Neural progenitor cell (in vitro differentiated cells): Measurements from ENCODE around the gene NUBP2. TPM values are rescaled to one million over a fixed set of nuclear protein-coding genes. Genes with fewer than 3 reads are reported as not detected.

Experiments
- DNase-seq: peaks from one replicate; pipeline ENCODE4 v3.0.0-alpha.2; 2016; ENCODE audit warnings: low spot score
- H2AFZ ChIP-seq: fragments of 200-600 bp; sonication (generic); replicated peaks from 2 replicates; pipeline ENCODE4 v1.6.1; 2016; ENCODE audit warnings: antibody characterized with exemption
- H3F3A ChIP-seq: fragments of 200-600 bp; sonication (generic); 2 replicates; pipeline ENCODE4 v1.6.1; 2016; ENCODE audit warnings: antibody characterized with exemption, low read depth
- H3K27ac ChIP-seq: fragments of 200-600 bp; sonication (generic); 2 replicates; pipeline ENCODE4 v1.5.1; 2016; ENCODE audit warnings: mild to moderate bottlenecking
- H3K27me3 ChIP-seq: fragments of 200-600 bp; sonication (generic); 2 replicates; pipeline ENCODE4 v1.6.1; 2016; ENCODE audit warnings: mild to moderate bottlenecking, moderate library complexity
- H3K36me3 ChIP-seq: fragments of 200-600 bp; sonication (generic); 2 replicates; pipeline ENCODE4 v1.5.1; 2016
- H3K4me1 ChIP-seq: fragments of 200-600 bp; sonication (generic); 2 replicates; pipeline ENCODE4 v1.6.1; 2016; ENCODE audit warnings: mixed run types
- H3K4me2 ChIP-seq: fragments of 200-600 bp; sonication (generic); 2 replicates; pipeline ENCODE4 v1.6.1; 2016
- H3K4me3 ChIP-seq: fragments of 200-600 bp; sonication (generic); 2 replicates; pipeline ENCODE4 v1.5.1; 2016
- H3K79me2 ChIP-seq: fragments of 200-600 bp; sonication (generic); 2 replicates; pipeline ENCODE4 v1.6.1; 2016; ENCODE audit warnings: low read depth
- H3K9ac ChIP-seq: fragments of 200-600 bp; sonication (generic); 2 replicates; pipeline ENCODE4 v1.6.1; 2016
- H3K9me3 ChIP-seq: fragments of 200-600 bp; sonication (generic); 2 replicates; pipeline ENCODE4 v1.5.1; 2016; ENCODE audit warnings: low read depth
- H4K20me1 ChIP-seq: fragments of 200-600 bp; sonication (generic); 2 replicates; pipeline ENCODE4 v1.6.1; 2016; ENCODE audit warnings: low read depth
- H3K27ac Mint-ChIP-seq: 3 replicates; pipeline ENCODE4 v1.8.0; 2021; ENCODE audit warnings: mixed read lengths
- H3K27me3 Mint-ChIP-seq: 2 replicates; pipeline ENCODE4 v1.8.0; 2022; ENCODE audit warnings: low read depth, mild to moderate bottlenecking, inconsistent platforms, moderate library complexity, mixed read lengths; ENCODE audit not compliant: insufficient read depth
- H3K36me3 Mint-ChIP-seq: 3 replicates; pipeline ENCODE4 v1.8.0; 2021; ENCODE audit warnings: mixed read lengths
- H3K4me1 Mint-ChIP-seq: 3 replicates; pipeline ENCODE4 v1.8.0; 2021; ENCODE audit warnings: mixed read lengths
- H3K4me3 Mint-ChIP-seq: 3 replicates; pipeline ENCODE4 v1.8.0; 2021; ENCODE audit warnings: mild to moderate bottlenecking, moderate library complexity, mixed read lengths
- H3K9me3 Mint-ChIP-seq: 3 replicates; pipeline ENCODE4 v1.8.0; 2020; ENCODE audit warnings: mixed read lengths
- EZH2 ChIP-seq: fragments of 200-600 bp; sonication (generic); IDR thresholded peaks from 2 replicates; pipeline ENCODE4 v1.6.1; 2017; ENCODE audit warnings: antibody characterized with exemption, mild to moderate bottlenecking, moderate library complexity
- EZH2phosphoT487 ChIP-seq: fragments of 200-600 bp; sonication (generic); IDR thresholded peaks from 2 replicates; pipeline ENCODE4 v1.6.1; 2017; ENCODE audit warnings: antibody characterized with exemption
- total RNA-seq: library from RNA; depleted of rRNA; stranded (reverse); fragments of >200 nt; gene quantifications from 2 replicates; pipeline ENCODE4 v1.2.3, GENCODE V29; 2015; ENCODE audit warnings: low replicate concordance
- TF ChIP-seq, protein P1 (sequence below): fragments of 200-600 bp; sonication (generic); IDR thresholded peaks from 2 replicates; pipeline ENCODE4 v1.5.1; 2017; ENCODE audit warnings: antibody characterized with exemption, mild to moderate bottlenecking

Gene NUBP2
- total RNA-seq, 1 donor from 2014 or later, result 22.8 TPM

- Histone ChIP-seq H3K9me3 (no peaks in the 10 kb centered on the region), H3K36me3 (no peaks in the 10 kb centered on the region), H3F3A (peaks cover 5% of the 10 kb centered on the region), H3K4me2 (no peak overlapping the region), H3K9ac (no peak overlapping the region), H3K27me3 (no peaks in the 10 kb centered on the region), H4K20me1 (peaks cover 3% of the 10 kb centered on the region), H3K4me3 (no peak overlapping the region), H3K27ac (no peak overlapping the region), H3K79me2 (no peaks in the 10 kb centered on the region), H2AFZ (no peak overlapping the region), H3K4me1 (no peaks in the 10 kb centered on the region)
- no peak for DNase-seq
- Mint-ChIP-seq H3K36me3 (peaks cover 6% of the 10 kb centered on the region), H3K4me3 (no peak overlapping the region), H3K4me1 (no peaks in the 10 kb centered on the region), H3K27ac (no peak overlapping the region), H3K9me3 (no peaks in the 10 kb centered on the region), H3K27me3 (no peaks in the 10 kb centered on the region)
- TF ChIP-seq, protein P1, sequence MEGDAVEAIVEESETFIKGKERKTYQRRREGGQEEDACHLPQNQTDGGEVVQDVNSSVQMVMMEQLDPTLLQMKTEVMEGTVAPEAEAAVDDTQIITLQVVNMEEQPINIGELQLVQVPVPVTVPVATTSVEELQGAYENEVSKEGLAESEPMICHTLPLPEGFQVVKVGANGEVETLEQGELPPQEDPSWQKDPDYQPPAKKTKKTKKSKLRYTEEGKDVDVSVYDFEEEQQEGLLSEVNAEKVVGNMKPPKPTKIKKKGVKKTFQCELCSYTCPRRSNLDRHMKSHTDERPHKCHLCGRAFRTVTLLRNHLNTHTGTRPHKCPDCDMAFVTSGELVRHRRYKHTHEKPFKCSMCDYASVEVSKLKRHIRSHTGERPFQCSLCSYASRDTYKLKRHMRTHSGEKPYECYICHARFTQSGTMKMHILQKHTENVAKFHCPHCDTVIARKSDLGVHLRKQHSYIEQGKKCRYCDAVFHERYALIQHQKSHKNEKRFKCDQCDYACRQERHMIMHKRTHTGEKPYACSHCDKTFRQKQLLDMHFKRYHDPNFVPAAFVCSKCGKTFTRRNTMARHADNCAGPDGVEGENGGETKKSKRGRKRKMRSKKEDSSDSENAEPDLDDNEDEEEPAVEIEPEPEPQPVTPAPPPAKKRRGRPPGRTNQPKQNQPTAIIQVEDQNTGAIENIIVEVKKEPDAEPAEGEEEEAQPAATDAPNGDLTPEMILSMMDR, result no peak
- TF ChIP-seq EZH2phosphoT487, result no peak
- TF ChIP-seq EZH2, result no peak
Observed at GRCh38 chr16:1818204-1818872, 35.6 kb downstream of the NUBP2 start.

- no peak overlapping the region for H3K9ac ChIP-seq
- peak overlapping the region; percentile 8 for H3K4me3 Mint-ChIP-seq
- H3K27ac Mint-ChIP-seq, result no peak overlapping the region
- no peaks in the 10 kb centered on the region for H3K27me3 Mint-ChIP-seq
- H3K9me3 ChIP-seq, result no peaks in the 10 kb centered on the region
- H3K36me3 ChIP-seq, result no peaks in the 10 kb centered on the region
- TF ChIP-seq EZH2 (no peak), EZH2phosphoT487 (no peak)
- TF ChIP-seq, protein P1, result no peak
- H3K9me3 Mint-ChIP-seq, result no peaks in the 10 kb centered on the region
- H3K4me2 ChIP-seq, result no peak overlapping the region
- no peak for DNase-seq
- H3K36me3 Mint-ChIP-seq, result peaks cover 4% of the 10 kb centered on the region
- H3K4me1 Mint-ChIP-seq, result peaks cover 3% of the 10 kb centered on the region
- H2AFZ ChIP-seq, result no peak overlapping the region
- no peaks in the 10 kb centered on the region for H3K79me2 ChIP-seq
- H4K20me1 ChIP-seq, result peaks cover 6% of the 10 kb centered on the region
- H3K27me3 ChIP-seq, result no peaks in the 10 kb centered on the region
- no peak overlapping the region for H3K27ac ChIP-seq
- H3K4me3 ChIP-seq, result no peak overlapping the region
- no peaks in the 10 kb centered on the region for H3K4me1 ChIP-seq
- peaks cover 1% of the 10 kb centered on the region for H3F3A ChIP-seq
Observed at GRCh38 chr16:1818873-1819525, 36.2 kb downstream of the NUBP2 start.

- Mint-ChIP-seq H3K27ac (no peak overlapping the region), H3K4me1 (peaks cover 3% of the 10 kb centered on the region), H3K36me3 (peaks cover 4% of the 10 kb centered on the region), H3K9me3 (no peaks in the 10 kb centered on the region), H3K27me3 (no peaks in the 10 kb centered on the region), H3K4me3 (peak overlapping the region; percentile 8)
- Histone ChIP-seq H4K20me1 (peaks cover 12% of the 10 kb centered on the region), H3K9ac (no peak overlapping the region), H3K4me1 (no peaks in the 10 kb centered on the region), H3K9me3 (no peaks in the 10 kb centered on the region), H3F3A (peaks cover 6% of the 10 kb centered on the region), H3K79me2 (no peaks in the 10 kb centered on the region), H3K27me3 (no peaks in the 10 kb centered on the region), H3K36me3 (no peaks in the 10 kb centered on the region), H3K4me3 (no peak overlapping the region), H3K27ac (no peak overlapping the region), H2AFZ (no peak overlapping the region), H3K4me2 (no peak overlapping the region)
- TF ChIP-seq EZH2 (no peak), EZH2phosphoT487 (no peak)
- TF ChIP-seq, protein P1, result no peak
- no peak for DNase-seq
Observed at GRCh38 chr16:1819611-1820010, 36.9 kb downstream of the NUBP2 start.
